HG02678 (cell line): ENCODE measurements around the gene ADGRF1.
"Not testable (repeated sequence)": the region's sequence is repeated elsewhere in the genome, so short reads cannot be mapped to it uniquely, and the experiment has no call there.

Experiments used
- ATAC-seq: cut with Tn5 transposase; IDR thresholded peaks from one replicate; pipeline ENCODE4 v1.9.1; 2021; ENCODE audit warnings: mild to moderate bottlenecking, moderate library complexity; ENCODE audit not compliant: unreplicated experiment

Gene ADGRF1

DNA sequence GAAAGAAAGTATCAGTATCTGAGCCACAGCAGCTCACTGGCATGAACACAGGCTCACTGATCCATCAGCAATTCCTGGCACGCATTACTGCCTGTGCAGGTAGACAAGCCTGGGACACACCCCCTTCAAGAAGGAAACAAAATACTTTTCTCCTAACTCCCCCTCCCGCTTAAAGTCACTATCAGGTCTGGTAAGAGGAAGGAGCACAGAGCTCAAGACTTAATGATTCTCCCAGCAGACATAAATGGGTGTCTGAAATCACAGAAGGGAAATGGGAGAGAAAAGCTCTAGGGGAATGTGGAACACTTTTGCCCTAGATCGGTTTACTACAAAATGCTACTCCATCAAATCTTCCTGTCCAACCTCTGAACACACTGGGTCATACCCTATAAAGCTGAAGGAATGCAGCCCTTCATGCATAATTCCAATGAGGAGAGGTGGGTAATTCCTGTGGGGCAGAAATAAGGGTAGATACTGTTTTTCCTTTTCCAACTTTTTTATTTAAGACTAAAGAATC, at the start of gene ADGRF1:
Gene ADGRF1, minus strand, starts transcription at position 58 of the 517 bp plus-strand sequence. CDS start 13,271 bp downstream, outside the sequence.
- ATAC-seq, result no peak

- no peak for ATAC-seq
These were observed 48.7 kb upstream of the ADGRF1 start for GRCh38 chr6:47090881-47091280.

- ATAC-seq, result not testable (repeated sequence)
These were observed 47.3 kb upstream of the ADGRF1 start for GRCh38 chr6:47089473-47089872.

DNA sequence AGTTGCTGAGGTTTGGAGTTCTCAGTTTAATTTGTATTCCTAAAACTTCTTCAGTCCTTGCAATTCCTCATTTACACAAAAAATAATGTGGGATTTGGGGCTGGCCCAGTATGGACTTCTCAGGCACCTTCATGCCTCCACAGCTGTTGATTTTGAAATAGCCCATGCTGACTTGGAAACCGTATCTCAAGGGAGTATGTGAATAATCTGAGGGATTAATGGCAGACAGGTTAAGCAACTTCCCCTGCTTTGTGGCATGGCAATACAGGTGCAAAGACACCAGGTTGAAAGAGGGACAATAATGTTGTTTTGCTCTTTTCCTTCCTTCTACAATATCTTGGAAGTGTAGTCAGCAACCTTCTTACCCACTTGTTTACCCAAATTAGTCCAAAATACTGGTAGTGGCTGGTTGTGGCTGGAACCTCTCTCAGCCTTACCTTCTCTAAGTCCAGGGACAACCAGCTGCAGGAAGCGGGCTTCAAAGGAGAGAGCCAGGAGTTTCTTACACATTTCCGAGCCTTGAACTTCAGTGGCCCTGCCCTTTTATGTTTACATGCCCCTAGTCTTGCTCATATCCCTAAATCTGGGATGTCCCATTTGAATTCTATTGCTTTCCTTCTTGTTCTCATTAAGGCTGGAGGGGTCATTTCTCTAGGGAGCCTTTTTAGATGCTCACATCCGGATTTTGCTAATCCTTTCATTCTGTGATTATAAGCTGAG, 44.1 kb upstream of the ADGRF1 start:
- ATAC-seq, result no peak

DNA sequence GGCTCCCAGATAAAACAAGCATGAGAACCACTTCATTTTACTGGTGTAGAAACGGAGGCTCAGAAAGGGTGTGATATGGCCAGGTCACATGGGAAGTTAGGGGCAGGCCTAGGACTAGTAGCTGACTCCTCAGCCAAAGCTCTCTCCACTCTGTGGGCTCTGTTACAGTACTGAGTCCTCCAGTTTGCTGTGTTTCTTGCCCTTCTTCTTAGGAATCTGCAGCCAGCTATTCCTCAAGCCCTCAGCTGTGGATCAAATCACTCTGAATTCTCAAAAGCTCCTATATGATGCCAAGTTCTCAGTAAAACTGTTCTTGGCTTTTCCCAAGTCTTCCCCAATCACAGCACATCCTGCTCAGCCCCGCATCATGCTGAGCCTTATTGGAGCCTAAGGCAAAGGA, 42.5 kb upstream of the ADGRF1 start:
- ATAC-seq, result no peak

- no peak for ATAC-seq
These were observed 41.5 kb upstream of the ADGRF1 start for GRCh38 chr6:47083586-47084047.

GRCh38 chr6:47080083-47080596, 38.0 kb upstream of the ADGRF1 start:
- ATAC-seq, result no peak

DNA sequence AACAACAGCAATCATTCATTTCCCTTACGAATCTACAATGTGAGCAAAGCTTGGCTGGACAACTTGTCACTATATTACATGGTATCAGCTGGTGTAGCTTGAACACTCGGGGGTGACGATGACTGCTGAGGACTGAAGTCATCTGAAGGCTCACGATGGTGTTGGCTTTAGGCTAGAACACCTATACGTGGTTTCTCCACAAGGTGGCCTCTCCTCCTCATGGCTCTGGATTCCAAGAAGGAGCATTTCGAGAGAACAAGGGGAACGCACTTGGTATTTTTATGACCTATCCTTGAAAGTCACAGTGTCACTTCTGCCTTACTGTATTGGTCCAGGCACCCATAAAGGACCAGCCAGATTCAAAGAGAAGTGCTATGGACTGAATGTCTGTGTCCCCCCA, 37.5 kb upstream of the ADGRF1 start:
- ATAC-seq, result no peak

DNA sequence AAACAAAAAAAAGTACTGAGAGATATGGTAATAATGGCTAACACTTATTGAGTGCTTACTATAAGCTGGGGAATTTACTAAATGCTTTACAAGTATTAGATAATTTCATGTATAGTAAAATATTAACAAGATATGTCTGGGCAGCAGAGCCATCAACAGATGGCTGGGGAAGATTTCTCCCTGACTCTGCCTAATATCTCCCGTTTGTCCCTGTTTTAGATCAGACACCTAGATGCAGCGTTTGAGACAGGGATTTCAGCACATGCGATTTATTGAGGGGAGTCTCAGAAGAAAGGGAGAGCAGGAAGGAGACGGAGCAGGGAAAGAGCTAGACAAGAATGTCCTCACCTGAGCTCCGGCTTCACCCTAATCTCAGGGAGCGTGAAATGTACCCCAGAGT, 36.9 kb upstream of the ADGRF1 start:
- ATAC-seq, result no peak

DNA sequence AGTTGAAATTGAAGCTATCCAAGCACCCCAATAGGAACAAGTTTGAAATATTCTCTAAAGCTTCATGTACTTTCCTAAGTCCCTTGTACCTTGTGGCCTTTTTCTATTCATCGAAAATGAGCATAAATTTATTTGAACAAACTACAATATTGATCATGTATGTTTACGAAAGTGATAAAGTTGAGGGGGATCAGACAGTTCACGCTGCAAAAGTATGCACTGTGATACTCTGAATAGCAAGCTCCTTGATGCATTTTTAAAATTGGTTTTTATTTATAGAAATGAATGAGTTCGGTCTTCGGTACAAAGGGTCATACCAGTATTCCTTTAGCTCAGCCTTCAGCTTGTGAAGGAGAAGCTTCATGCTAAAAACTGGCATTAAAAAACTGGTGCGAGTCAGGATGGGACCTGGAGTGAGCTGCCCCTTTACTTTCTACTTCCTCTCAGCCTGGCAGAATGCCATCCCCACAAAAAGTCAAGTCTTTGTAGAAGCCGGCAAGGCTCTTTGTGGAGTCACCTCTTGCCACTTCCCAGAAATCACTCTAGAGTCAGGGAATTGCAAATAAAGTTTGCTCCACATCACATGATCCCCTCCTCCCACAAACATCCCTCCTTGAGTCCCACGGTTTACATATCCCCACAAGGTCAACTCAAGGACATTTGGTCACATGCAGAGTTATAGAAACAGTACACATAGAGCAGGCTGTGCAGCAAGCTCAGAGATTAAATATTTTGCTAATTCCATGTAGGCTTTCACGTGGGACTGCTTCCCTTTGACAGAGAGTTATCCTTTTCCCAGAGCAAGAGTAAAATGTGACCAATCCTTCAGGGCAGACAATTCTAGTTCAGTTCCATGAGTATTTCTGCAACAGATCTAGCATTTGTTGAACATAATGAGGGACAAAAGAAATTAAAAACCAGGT, 34.6 kb upstream of the ADGRF1 start:
- ATAC-seq, result no peak

- no peak for ATAC-seq
These were observed 33.7 kb upstream of the ADGRF1 start for GRCh38 chr6:47075741-47076421.

DNA sequence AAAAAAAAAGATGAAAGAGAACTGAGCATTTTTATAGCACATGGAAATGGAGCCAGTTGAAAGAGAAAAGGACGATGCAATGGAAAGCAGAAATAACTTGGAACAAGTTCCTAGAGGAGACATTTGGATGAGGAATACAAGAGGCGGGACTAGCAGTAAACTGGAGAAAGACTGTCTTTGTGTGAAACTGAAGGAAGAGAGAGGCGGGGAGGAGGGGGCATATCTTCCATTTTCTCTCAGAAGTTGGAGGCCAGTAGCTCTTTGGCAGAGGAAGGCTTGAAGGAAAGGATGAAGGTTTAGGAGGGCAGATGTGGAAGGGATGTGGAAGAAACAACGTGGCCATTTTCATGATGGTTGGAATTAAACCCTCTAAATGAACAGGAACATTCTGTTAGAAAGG, 33.0 kb upstream of the ADGRF1 start:
- ATAC-seq, result no peak

DNA sequence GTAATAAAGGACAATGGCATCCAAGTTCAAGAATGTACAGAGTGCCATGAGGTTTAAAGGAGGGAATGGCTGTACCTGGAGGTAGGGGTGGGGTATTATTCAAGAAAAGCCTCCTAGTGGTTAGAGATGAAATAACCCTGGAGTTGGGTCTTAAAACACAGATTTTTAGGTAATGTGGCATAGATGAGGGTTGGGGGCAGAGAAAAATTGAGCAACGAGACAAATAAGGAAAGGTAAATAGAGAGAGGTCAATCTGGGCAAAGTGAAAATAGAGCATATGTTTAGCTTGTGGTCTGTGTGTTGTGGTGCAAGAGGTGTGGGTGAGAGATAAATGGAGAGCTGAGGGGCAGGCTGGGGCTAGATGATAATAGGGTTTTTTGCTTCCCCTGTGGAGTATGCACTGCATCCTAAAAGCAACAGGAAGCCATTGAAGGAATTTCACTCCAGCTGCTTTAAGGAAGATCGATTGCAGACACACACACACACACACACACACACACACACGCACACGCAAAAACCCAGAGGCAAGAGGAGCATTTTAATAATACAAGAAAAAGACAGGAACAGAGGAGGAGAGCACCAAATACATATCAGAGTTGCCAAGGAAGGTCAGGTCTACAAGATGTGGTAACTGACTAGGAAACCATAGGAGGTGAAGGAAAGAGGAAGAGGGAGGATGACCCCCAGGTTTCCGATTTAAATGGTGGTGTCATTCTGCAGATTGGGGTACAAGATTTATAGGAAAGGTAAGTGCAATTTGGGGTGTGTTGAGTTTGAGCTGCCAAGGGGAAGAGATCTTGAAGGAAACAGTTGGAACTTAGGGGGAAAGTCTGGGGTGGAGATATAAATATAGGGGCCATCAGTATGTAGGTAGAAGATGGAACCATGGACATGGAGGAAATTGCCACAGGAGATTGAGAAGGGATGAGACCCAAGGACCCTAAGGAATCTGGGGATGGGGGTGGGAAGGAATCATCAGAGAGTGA, 31.3 kb upstream of the ADGRF1 start:
- ATAC-seq, result no peak

DNA sequence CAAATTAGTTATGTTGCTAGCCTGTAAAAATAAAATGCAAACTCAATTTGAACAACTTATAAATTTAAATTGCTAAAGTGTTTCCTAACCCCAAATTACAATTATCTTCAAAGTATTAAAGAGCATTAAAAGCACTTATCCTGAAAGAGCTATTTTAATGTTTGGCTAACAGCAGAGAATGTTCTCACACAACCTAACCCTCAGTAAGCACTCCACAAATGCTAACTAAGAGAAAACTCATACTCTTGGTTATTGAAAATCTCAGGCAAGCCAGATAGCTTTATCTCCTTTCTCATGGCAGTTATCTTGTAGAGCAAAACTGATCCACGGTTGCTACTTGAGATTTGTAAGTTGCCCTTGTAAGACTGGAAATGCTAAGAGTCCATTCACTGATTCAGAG, 30.5 kb upstream of the ADGRF1 start:
- ATAC-seq, result no peak

DNA sequence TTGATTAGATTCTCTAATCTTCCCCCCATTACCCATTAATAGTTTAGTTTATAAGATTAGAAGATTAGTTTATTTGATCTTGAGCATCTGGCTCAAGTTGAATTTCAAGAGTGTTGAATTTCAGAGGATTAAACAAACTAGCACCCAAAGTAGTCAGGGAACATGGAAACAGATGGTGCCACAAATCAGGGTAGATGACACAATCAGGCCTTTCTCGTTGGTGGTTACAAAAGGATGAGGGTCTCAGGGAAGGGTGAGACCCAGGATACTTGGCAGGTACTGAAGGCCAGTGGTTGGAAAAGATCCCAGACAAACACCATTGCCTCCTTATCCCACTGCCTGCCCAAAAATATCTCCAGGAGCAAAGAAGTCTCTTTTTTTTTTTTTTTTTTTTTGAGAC, 29.5 kb upstream of the ADGRF1 start:
- ATAC-seq, result no peak

- ATAC-seq, result no peak
These were observed 28.3 kb upstream of the ADGRF1 start for GRCh38 chr6:47070461-47070860.

DNA sequence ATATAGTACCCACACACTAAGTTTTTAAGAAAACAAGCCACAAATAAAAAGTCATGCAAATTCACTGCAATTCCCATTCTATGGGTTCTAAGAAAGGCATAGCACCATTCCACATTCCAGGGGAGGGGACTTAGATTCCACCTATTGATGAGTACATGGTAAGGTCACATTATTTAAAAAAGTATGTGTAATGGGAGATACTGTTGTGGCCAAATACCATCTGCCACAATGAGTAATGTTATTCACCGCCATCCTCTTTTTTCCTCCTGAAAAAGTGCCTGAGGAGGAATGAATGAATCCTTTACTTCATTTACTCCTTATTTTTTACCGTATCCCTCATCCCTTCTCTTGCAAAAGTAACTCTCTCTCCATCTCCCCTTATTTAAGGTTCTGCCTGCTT, 27.0 kb upstream of the ADGRF1 start:
- ATAC-seq, result no peak

- no peak for ATAC-seq
These were observed 24.3 kb upstream of the ADGRF1 start for GRCh38 chr6:47066418-47066817.

DNA sequence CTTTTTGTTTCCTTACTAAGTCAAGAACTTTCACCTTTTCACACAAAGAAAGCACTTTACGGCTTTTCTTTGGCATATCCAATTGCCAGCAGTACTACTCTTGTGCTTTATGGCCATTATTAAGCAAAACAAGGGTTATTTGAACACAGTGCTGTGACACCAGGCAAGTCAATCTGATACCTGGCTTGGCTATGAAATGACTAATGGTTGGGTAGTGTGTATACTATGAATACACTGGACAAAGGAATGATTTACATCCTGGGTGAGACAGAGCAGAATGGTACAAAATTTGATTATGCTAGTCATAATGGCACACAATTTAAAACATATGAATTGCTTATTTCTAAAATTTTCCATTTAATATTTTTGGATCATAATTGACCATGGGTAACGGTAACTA, 22.1 kb upstream of the ADGRF1 start:
- peak; percentile 72 for ATAC-seq

DNA sequence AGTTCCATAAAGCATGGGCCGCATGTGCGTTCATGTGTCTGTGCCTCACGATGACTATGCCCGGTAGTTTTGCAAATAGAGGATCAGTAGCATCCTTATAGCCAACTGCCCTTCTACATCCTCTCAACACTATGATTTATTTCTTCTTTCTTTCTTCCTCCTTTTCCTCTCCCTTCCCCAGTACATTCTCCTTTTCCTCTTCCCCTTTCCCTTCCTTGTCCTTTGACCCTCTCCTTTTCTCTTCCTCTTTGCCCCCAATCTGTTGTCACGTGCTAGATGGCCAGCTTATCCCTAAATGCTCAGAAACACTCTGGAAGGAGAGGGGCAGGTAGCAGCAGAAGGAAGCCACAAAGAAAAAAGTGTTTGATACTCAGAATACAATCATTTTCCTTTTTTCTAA, 20.2 kb upstream of the ADGRF1 start:
- ATAC-seq, result no peak
